ENCODE data around the gene KCNT1. TPM values are rescaled to one million over a fixed set of nuclear protein-coding genes. Genes with fewer than 3 reads are reported as not detected.

KCNT1 gene
- total RNA-seq, 2 donors from 2014 or later, result 0.34 TPM; not detected in 1

DNA sequence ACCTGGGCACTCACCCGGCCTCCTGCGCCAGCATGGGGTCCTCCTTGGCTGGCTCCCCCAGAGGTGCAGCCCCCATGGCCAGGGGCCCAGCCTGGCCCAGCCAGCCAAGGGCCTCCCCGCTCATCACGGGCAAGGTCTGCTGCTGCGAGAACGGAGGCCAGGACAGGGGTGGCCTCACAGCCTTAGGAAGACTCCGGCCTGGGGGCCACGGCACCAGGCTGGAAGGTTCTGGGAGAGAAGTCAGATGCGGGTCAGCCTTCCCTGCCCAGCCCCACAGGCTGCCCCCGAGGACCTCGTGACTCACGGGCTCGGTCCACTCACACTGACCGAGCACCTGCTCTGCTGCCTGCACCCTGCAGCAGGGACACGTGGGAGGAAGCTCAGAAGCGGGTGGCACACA is 6.9 kb upstream of the KCNT1 start:
- intact Hi-C loops (cut with DNase I, micrococcal nuclease), result no loop called here
- DNase-seq, result no peak
- no peak for ATAC-seq

DNA sequence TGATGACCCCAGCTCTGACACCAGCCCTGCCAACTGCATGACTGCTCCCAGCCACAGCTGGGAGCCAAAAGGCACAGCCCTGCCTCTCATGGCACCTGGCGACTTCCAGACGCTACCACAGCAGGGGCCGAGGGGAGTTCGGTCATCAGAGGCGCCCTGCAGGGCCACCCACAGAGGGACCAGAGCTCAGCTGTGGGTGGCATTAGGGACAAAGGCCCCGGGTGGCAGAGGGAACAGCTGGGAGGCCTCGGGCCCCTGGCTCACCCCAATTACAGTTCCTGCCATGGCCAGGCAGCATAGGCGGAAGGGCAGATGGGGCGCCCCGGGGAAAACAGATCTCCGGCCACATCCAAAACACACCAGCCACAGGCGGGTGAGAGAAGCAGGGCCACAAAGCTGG is 6.3 kb upstream of the KCNT1 start:
- intact Hi-C loops (cut with DNase I, micrococcal nuclease), result no loop called here
- ATAC-seq (no peak), DNase-seq (no peak)

DNA sequence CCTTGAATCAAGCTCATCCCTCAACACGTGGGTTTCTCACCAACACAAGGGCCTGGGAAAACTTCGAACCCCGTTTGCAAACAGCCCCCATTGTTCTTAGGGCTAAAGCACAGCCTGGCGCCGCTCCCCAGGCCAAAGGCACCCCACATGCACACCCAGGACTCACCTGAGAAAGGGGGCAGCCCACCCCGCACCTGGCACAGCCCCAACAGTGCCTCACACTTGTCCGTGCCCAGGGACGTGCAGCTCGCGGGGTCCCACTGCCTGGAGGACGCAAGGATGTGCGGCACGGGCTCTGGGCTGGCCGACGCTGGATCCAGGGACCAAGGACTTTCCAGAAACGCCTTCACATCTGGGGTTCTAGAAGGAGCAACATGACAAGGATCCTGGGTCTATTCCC is 5.5 kb upstream of the KCNT1 start:
- intact Hi-C loops (cut with DNase I, micrococcal nuclease), result no loop called here
- ATAC-seq (no peak), DNase-seq (no peak)

DNA sequence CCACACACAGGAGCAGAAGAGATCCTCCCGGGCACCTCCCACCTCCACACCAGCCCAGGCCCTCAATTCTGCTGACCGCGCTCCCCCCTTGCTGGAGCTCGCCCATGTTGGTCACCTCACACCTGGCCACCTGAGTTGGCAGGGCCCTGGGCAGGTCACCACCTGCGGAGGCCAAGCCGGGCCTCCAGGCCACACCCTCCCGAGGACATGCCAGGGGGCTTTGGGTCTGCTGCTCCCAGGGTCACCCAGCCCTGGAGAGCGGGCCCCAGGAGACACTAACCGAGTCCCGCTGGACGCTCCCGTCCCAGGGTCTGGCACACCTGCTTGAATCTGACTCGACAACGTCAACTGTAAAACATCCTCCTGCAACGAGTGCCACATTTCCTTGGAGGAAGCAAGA is 4.8 kb upstream of the KCNT1 start:
- intact Hi-C loops (cut with DNase I, micrococcal nuclease), result no loop called here
- DNase-seq (no peak), ATAC-seq (no peak)

DNA sequence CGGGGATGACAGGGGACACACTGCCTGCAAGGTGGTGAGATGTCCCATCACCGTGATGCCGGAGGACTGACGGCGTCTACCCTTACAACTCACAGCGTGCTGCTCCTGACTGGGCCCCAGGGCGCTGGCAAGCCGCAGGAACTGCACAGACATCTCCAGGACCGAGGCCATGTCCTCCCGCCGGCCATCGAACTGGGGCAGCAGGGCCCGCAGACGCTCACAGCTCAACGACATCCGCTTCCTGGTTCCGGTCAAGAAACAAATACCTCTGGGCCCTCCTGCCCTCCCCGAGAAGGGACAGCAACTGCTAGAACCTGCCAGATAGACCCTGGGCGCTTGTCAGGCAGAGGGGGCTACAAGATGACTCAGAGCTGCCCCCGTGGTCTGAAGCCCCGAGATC is 3.7 kb upstream of the KCNT1 start:
- DNase-seq (no peak), ATAC-seq (no peak)
- intact Hi-C loops (cut with DNase I, micrococcal nuclease), result no loop called here

DNA sequence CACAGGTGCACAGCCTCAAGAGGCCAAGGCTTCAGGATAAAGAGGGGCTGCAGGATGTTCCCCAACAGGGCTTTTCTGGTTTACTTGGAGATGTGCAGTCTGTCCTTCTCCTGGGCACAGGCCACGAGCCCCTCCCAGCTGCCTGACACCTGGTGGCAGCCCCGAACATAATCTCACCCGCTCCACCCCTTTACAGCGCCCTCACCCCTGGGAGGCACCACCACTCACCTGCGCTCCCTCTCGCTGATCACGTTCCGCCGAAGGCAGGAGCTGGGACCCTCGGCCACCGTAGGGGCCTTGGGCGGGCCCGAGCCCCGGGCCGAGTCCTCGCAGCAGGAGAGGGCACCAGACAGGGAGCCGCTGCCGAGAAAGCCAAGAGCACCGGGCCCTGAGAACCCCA is 3.2 kb upstream of the KCNT1 start:
- ATAC-seq, result no peak
- intact Hi-C loops (cut with DNase I, micrococcal nuclease), result no loop called here
- no peak for DNase-seq

DNA sequence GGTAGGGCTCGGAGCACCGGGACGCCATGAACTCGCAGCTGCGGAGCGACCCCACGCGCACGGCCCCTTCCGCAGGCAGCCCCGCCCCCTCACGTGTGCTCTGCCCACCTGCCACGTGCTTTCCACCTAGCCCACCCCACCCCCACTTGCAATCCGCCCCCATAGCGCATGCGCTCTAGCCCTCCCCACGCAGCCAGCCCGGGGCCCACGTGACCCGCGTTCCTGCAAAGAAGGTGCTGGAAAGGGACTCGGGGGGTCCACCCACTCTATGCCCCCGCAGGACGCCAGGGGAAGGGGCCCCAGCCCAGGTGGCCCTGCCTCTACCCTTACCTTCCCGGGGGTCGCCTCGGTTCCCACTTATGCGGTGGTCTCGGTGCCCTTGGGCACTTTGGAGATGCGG is 2.5 kb upstream of the KCNT1 start, which contains the start of gene SOHLH1:
Gene SOHLH1 (minus strand): TSS at position 42 of the 400 bp plus-strand sequence. CDS start 14 bp downstream, at position 28.
- intact Hi-C loops (cut with DNase I, micrococcal nuclease), result no loop called here
- ATAC-seq, result no peak
- no peak for DNase-seq

DNA sequence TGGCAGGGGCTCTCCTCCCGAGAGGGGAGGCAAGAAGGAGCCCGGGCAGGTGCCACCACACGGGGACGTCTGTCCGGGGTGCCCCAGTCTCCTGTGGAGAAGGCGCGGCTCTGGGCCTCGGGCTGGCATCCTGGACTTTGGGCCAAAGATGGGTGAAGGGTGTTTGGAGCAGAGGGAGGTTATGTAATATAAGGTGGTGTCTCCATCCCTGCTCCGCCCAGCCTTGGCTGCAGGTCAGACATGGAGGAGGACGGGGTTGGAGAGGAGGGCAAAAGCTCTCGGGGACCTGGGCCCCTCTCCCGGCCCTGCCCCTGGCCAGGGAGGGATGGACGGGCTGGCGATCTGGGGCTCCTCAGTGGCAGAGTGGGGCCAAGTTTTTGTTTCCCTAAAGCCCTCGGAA is 1.5 kb upstream of the KCNT1 start:
- ATAC-seq (no peak), DNase-seq (no peak)
- intact Hi-C loops (cut with DNase I, micrococcal nuclease), result no loop called here

DNA sequence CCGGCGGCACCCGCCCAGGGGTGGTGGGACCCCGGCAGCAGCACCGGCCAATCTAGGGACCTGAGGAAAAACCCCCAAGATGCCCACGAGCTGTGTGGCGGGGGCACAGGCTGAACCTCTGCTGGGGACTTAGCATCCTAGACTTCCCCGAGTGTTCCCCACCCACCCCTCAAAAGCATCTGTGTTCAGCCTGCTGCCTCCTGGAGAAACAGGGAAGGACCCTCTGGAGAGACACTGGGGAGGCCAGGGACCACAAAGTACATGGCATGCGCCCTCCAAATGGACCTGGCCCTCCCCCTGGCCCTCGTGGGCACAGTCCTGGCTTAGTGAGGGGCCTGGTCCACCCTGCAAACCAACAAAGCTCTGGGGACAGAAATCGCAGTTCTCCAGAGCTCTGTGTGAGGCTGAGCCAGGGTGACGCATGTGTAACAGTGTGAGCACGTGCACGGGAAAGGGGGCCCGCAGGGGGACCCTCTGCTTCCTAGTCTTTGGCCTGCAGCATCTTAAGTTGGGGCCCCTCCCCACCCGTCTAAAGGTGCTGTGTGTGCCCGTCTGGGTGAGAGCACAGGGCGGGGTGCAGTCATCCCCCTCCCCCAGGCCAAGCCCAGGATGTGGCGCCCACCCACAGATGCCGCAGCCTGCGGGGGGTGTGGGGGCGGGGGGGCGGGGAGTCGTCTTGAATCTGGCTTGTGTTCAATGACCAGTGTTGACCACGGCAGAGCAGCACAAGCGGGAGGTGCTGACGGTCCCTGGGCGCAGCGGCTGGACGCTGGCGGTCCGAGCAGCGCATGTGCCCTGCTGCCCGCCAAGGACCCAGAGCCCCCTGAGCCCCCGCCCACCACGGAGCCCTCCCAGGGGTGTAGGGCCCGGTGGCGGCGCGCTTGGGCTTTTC is 672 bp upstream of the KCNT1 start:
- intact Hi-C loops (cut with DNase I, micrococcal nuclease), result no loop called here
- ATAC-seq (no peak), DNase-seq (no peak)

DNA sequence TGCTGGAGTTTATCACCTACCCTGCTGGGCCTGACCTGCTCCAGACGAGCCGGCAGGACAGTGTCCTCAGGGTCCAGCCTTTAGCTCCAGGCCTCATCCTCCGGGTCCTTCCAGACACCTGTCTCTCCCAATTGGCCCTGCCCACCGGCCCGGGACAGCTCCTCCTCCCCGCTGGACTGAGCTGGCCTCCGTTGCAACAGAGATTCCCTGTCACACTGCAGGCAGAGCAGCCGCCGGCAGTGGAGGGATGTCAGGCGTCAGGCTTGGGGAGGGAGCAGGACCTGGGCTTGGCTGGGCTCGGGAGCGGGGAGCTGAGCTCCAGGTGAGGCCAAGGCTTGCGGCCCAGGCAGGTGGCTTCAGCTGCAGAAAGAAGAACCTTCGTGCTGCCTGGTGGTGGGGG is 1.7 kb downstream of the KCNT1 start:
- ATAC-seq, result no peak
- intact Hi-C loops (cut with DNase I, micrococcal nuclease), result no loop called here

DNA sequence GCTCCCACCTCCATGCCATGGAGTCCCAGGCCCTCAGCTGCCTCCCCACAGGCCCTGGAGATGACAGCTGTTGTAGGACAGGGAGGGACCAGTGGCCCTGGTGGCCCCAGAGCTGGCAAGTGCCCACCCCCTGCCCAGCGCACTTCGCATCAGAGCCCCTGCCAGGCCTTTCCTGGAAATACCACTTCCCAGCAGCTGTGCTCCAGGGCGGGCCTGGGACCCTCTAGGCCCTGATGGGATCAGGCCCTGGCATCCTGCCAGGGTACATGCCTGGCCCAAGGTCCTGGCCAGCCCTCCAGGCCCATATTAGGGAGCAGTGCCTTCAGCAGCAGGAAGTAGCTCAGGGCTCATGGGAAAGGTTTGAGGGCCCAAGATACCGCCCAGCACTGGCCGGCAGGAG is 2.5 kb downstream of the KCNT1 start:
- DNase-seq, result no peak
- no peak for ATAC-seq
- intact Hi-C loops (cut with DNase I, micrococcal nuclease), result no loop called here

More for the DNA sequence above, 1.7 kb downstream of the KCNT1 start:
- DNase-seq, result no peak

DNA sequence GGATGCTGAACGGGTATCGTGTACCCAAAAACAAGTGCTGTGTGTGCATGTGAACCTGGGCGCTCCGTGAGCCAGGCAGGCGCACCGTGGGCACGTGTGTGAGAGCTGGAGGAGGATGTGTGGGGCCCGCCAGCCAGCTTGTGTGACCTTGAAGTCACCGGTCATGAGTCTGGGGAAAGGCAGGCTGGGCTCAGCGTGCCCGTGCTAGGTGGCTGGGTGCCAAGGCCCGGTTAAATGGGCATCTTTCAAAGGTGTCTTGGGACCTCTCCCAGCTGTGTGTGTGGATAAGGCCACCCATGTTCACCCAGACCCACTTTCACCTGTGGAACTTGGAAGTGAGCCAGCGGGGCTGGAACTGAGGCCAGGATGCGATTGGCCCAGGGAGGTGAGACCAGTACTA is 3.4 kb downstream of the KCNT1 start:
- intact Hi-C loops (cut with DNase I, micrococcal nuclease), result no loop called here
- DNase-seq, result no peak
- ATAC-seq, result no peak

DNA sequence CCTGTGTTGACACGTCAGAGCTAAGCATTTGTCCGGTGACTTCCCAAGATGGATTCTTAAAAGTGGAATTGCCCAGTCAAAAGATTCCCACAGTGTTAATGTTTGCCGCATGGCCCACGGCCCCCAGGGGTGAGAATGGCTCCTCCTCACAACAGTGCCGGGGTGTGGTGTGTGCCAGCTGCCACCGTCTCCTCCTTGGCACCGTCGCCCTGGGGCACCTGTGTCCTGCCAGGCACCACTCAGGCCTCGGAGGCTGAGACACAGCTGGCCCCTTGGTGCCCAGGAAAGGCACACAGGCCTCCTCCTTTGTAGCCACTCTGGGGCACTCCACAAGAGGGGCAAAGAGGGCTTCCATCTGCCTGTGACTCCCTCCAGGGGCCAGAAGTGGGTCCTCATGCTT is 4.3 kb downstream of the KCNT1 start:
- no peak for DNase-seq
- intact Hi-C loops (cut with DNase I, micrococcal nuclease), result no loop called here
- no peak for ATAC-seq

DNA sequence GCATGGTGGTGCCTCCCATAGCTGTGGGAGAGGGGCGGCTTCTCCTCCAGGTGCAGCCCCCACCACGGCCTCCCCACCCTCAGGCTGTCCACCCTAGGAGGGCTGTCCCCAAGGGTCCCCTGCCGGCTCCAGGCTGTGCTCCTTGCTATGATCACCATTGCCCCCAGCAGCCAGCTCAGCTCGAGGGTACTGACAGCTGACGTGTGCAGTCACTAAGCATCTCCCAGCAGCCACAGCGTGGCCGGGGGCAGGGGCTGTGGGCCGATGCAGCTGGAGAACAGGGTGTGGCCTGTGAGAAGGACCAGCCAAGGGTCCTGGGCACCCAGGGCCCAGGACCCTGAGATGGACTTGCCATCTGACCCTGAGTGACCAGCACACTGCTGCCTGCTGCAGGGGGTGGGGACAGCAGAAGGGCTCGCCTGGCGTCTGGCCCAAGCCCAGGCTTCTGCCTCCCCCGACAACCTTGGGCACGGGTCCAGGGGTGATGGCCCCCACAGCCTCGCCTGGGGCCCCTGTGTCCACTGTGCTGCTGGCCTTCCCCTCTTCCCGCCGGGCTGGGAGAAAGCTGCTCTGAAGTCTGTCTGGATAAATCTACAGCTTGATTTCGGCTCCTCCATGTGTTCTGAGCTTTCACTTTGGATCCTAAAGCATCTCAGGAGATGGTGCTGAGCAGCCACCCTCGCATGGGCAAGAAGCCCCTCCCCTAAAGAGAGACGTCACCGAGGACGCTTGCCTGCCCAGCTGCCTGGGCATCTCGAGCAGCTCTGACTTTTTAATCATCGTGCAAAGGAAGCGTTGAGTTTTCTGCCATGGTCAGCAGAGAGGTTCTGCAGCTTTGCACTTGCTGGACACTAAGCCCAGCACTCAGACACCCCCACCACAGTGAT is 5.5 kb downstream of the KCNT1 start:
- ATAC-seq (no peak), DNase-seq (no peak)
- intact Hi-C loops (cut with DNase I, micrococcal nuclease), result no loop called here

DNA sequence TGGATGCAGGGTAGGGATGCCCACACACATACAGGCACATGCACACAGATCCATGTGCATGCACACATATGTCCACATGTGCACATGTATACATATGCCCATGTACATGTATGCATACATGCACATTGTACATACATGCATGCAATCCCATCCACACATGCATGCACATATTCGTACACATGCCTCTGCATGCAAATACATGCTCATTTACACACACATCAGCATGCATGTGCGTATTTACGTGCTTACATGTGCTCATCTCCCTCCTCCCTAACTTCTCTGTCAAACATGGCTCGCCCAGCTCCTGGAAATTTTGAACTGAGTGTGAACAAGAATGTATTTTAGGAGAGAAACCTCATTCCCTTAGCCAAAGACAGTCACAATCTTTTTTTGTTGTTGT is 6.2 kb downstream of the KCNT1 start:
- intact Hi-C loops (cut with DNase I, micrococcal nuclease), result no loop called here
- no peak for DNase-seq

DNA sequence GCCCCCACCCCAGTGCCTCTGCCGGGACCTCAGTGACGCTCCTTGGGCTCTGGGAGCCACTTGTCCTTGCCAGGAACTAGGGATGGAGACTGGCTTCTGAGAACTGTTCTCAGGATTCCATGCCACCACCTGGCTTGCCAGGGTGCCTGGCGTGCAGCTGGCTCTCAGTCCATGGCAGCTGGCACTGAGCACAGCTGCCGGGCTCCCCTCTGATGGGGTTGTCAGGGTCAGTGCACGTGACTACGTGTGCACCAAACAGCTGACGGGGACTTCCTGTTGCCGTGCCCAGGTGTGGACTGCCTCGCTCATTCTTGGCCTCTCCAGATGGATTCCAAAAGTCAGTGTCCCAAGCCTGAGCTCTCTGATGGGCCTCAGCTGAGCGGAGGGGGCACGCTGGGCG is 9.4 kb downstream of the KCNT1 start:
- ATAC-seq (no peak), DNase-seq (no peak)
- intact Hi-C loops (cut with DNase I, micrococcal nuclease), result no loop called here

More for the DNA sequence above, 6.2 kb downstream of the KCNT1 start:
- ATAC-seq, result no peak

DNA sequence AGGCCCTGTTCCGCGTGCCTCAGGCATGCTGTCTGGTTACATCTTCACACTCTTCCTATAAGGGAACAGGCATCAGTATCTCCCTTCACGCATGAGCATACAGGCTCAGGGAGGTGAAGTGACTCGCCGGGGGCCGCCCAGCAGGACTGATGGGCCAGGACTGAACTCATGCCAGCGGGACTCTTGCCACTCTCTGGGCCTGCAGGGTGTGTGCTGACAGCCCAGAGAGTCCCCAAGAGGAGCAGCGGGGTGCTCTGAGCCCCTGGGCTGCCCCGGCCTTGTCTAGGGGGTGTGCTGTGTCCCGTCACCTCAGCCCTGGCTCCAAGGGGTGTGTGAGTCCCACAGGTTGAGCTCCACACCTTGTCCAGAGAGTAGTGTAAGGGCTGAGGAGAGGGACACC is 9.9 kb downstream of the KCNT1 start:
- DNase-seq (no peak), ATAC-seq (no peak)
- intact Hi-C loops (cut with DNase I, micrococcal nuclease), result no loop called here

DNA sequence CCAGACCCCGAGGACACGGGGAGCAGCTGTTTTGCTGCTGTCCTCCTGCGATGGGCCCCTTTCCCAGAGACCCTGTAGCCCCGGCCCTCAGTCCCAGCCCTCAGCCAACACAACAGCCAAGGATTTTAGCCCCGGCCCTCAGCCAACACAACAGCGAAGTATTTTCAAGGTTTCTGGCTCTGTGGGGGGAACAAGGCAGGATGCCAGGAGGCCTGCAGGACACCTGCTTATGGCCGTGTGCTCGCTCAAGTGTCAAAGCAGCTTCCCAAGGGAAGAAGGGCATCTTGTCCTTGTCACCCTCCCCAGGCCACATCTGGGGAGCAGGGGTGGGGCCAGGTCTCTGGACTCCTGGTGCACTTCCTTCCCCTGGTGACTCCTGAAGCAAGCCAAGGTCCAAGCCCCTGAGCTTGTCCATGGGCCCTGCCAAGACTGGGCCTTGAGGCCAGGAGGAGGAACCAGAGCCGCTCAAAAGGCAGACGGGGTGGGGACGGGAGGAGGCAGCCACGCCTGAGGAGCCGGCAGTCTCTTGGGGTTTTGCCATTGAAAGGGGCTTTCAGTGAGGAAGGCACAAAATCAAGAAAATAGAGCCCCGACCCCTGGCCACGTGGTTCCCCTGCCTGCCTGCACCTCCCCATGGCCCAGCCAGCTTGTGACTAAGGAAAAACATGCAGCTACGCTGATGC is 10.8 kb downstream of the KCNT1 start:
- no peak for ATAC-seq
- intact Hi-C loops (cut with DNase I, micrococcal nuclease), result no loop called here
- no peak for DNase-seq

DNA sequence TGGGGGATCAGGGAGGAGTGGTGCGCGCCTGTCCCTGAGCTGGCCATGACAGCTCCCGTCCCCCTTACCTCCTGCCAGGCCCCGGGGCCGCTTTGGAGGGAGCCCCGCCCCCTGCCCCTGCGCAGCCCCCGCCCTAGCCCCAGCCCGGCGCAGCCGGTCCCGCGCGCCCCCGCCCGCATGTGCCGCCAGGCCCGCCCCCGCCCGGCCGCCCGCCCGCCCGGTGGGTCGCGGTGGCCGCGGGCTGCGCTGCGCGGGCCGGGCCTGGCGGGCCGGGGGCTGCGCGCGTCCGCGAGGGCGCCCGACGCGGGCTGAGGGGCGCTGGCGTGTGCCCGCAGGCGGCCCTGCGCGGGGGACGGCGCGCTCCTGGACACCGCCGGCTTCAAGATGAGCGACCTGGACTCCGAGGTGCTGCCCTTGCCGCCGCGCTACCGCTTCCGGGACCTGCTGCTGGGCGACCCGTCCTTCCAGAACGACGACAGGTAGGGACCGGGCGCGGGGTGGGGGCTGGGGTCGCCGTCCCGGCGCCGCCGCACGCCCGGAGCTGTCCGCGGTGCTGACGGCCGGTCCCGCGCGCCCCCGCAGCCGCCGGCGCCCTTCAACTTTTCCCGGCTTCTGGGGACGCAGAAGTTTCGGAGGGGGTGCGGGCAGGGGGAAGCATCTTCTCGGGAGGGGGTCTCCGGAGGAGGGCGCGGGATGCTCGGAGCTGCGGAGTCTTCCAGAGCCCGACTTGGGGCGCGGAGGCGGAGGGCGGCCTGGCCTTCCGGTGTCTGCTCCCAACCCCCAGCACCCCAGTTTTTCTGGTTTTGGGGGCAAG is 12.5 kb downstream of the KCNT1 start:
- intact Hi-C loops (cut with DNase I, micrococcal nuclease), result no loop called here
- no peak for ATAC-seq
- no peak for DNase-seq
